GM12878 (cell line): ENCODE data around the gene TTI1. TPM values are rescaled to one million over a fixed set of nuclear protein-coding genes. Genes with fewer than 3 reads are reported as not detected.
A peak's percentile ranks its signal among the peaks of the same experiment; 100 is the strongest.

Experiments
- ATAC-seq: fragments of 200-7000 bp; cut with Tn5 transposase; 3 replicates; pipeline ENCODE4 v1.9.1; 2020; ENCODE audit warnings: mild to moderate bottlenecking, moderate library complexity
- BruUV-seq: library from RNA; stranded (reverse); fragments of 400-500 nt; replicated peaks from 2 replicates; lab custom pipeline; 2021; lab: Mats Ljungman, UMichigan
- CTCF ChIA-PET: fragments of 300-600 bp; sonication (Branson Sonifier 250); formaldehyde crosslinking; extraction: SDS; loops from one replicate; lab custom pipeline; 2021; ENCODE audit warnings: inconsistent platforms; lab: Yijun Ruan, JAX
- POLR2A ChIA-PET: fragments of 350-600 bp; formaldehyde crosslinking; extraction: SDS; loops from one replicate; lab custom pipeline; 2021; ENCODE audit warnings: inconsistent platforms; lab: Charles Lee
- RAD21 ChIA-PET: fragments of 300-600 bp; sonication (Branson Sonifier 250); formaldehyde crosslinking; loops from one replicate; lab custom pipeline; 2023; ENCODE audit warnings: antibody characterized with exemption; ENCODE audit not compliant: unreplicated experiment; lab: Charles Lee
- SMC1A ChIA-PET: fragments of 300-600 bp; sonication (Branson Sonifier 250); formaldehyde crosslinking; loops from one replicate; lab custom pipeline; 2023; ENCODE audit not compliant: unreplicated experiment, uncharacterized antibody; lab: Charles Lee
- DNase-seq: peaks from one replicate; pipeline ENCODE4 v3.0.0-alpha.2; 2011; ENCODE audit warnings: low read depth, low spot score
- FAIRE-seq: peaks from 3 replicates; lab custom pipeline; 2011; peaks lifted over from hg19 to GRCh38; lab: Jason Lieb, UNC
- H2AFZ ChIP-seq: 2 replicates; pipeline ENCODE4 v1.6.0; 2011; ENCODE audit warnings: low read depth, low read length, control low read depth; ENCODE audit not compliant: control insufficient read depth
- H3K27ac ChIP-seq: 2 replicates; pipeline ENCODE4 v1.5.1; 2011; ENCODE audit warnings: control low read depth; ENCODE audit not compliant: control insufficient read depth, insufficient read depth
- H3K27me3 ChIP-seq, 2 experiments: replicated peaks in 1 of 2; 2 replicates each; pipeline versions ENCODE4 v1.6.0 to v1.6.1; 2011; ENCODE audit warnings: low read length in 1 of 2; ENCODE audit not compliant: control insufficient read depth in 2 of 2, insufficient read depth in 2 of 2
- H3K36me3 ChIP-seq, 2 experiments: 2 replicates each; pipeline ENCODE4 v1.5.1; 2011; ENCODE audit warnings: low read length in 1 of 2; ENCODE audit not compliant: control insufficient read depth in 2 of 2, insufficient read depth in 2 of 2
- H3K4me1 ChIP-seq: 2 replicates; pipeline ENCODE4 v1.6.1; 2011; ENCODE audit warnings: mild to moderate bottlenecking, low read length, moderate library complexity, mixed read lengths; ENCODE audit not compliant: control insufficient read depth, insufficient read depth
- H3K4me2 ChIP-seq: 2 replicates; pipeline ENCODE4 v1.6.0; 2011; ENCODE audit warnings: control low read depth; ENCODE audit not compliant: control insufficient read depth, insufficient read depth
- H3K4me3 ChIP-seq: fragments of 200-600 bp; sonication (generic); 2 replicates; pipeline ENCODE4 v1.5.1; 2016
- H3K79me2 ChIP-seq: 2 replicates; pipeline ENCODE4 v1.6.0; 2011; ENCODE audit warnings: low read length; ENCODE audit not compliant: control insufficient read depth, insufficient read depth
- H3K9ac ChIP-seq: 2 replicates; pipeline ENCODE4 v1.8.0; 2011; ENCODE audit warnings: low read length, control low read depth, mixed read lengths; ENCODE audit not compliant: control insufficient read depth, insufficient read depth
- H3K9me3 ChIP-seq: replicated peaks from 3 replicates; pipeline ENCODE4 v1.5.1; 2011; ENCODE audit warnings: mild to moderate bottlenecking, low read length; ENCODE audit not compliant: control insufficient read depth, insufficient read depth
- H4K20me1 ChIP-seq: 2 replicates; pipeline ENCODE4 v1.6.0; 2011; ENCODE audit not compliant: control insufficient read depth, insufficient read depth
- CBX5 ChIP-seq: sonication (generic); IDR thresholded peaks from 2 replicates; pipeline ENCODE4 v1.6.1; 2016; ENCODE audit warnings: low read depth, moderate library complexity, mild to moderate bottlenecking, inconsistent platforms
- CHD1 ChIP-seq: IDR thresholded peaks from 2 replicates; pipeline ENCODE4 v1.6.1; 2012; ENCODE audit warnings: low read depth, low read length, improper control_type of control experiment
- CHD2 ChIP-seq: IDR thresholded peaks from 2 replicates; pipeline ENCODE4 v1.6.1; 2011; ENCODE audit warnings: low read depth, low read length, improper control_type of control experiment, borderline replicate concordance
- HDAC2 ChIP-seq: fragments of 200-600 bp; sonication (generic); IDR thresholded peaks from 2 replicates; pipeline ENCODE4 v1.6.1; 2017
- HDGF ChIP-seq: fragments of 450-650 bp; IDR thresholded peaks from 2 replicates; pipeline ENCODE4 v1.6.1; 2016; ENCODE audit warnings: antibody characterized with exemption
- MYB ChIP-seq: fragments of 150-350 bp; IDR thresholded peaks from 2 replicates; pipeline ENCODE4 v1.6.1; 2014; ENCODE audit warnings: mild to moderate bottlenecking, low read depth, low read length, borderline replicate concordance
- REST ChIP-seq: IDR thresholded peaks from 2 replicates; pipeline ENCODE4 v1.6.1; 2012; ENCODE audit warnings: mild to moderate bottlenecking, low read depth, low read length
- TAF1 ChIP-seq: IDR thresholded peaks from 2 replicates; pipeline ENCODE4 v1.6.1; 2011; ENCODE audit warnings: mild to moderate bottlenecking, low read depth, low read length, borderline replicate concordance
- WGBS: methylation state at CpG from one replicate; pipeline ENCODE4 v1.1.6; 2016; ENCODE audit warnings: low lambda C conversion rate; ENCODE audit not compliant: insufficient replicate concordance, insufficient coverage; ENCODE audit errors: missing lambda C conversion rate; 5-methylcytosine and 5-hydroxymethylcytosine counted together
- in situ Hi-C: fragments of 300-500 bp; cut with MboI; formaldehyde crosslinking; loops from 9 replicates; pipeline ENCODE4 v1.14.3; 2018; ENCODE audit warnings: mixed read lengths
- intact Hi-C: fragments of 100-400 bp; cut with micrococcal nuclease; formaldehyde crosslinking; loops from one replicate; pipeline ENCODE4 v1.14.2; 2022; ENCODE audit not compliant: unreplicated experiment
- polyA plus RNA-seq, 11 experiments: library from polyadenylated mRNA; depleted of rRNA in 4 of 11; unstranded in 6 of 11; stranded (reverse) in 5 of 11; fragments of >200 nt; fragmentation: Nextera tagmentation in 4 of 11; fragmentation: Illumina TruSeq in 1 of 11; extraction: Ambion mirVana in 4 of 11; extraction: Trizol in 1 of 11; gene quantifications; 1 replicate in 1 of 11; 2 replicates in 10 of 11; pipeline versions ENCODE4 v1.2.1 to v1.2.3, GENCODE V29; 2011 to 2016; ENCODE audit warnings: inconsistent platforms in 2 of 11, missing spikeins in 2 of 11, low read depth in 1 of 11
- total RNA-seq, 4 experiments: library from RNA; depleted of rRNA in 3 of 4; stranded (reverse); fragments of >200 nt in 3 of 4; fragmentation: Illumina TruSeq in 1 of 4; extraction: Trizol in 1 of 4; gene quantifications; 2 replicates each; pipeline versions ENCODE4 v1.2.1 to v1.2.3, GENCODE V29; 2013 to 2021

TTI1 gene
- total and polyA plus RNA-seq, 10 of the 15 experiments (the other 5 are each of a cell fraction or from before 2014, with no cell fraction given) = 5.3 to 44.6 (median 24.9) TPM

- no peak for TF ChIP-seq CHD2
These were observed 9.9 kb downstream of the TTI1 start (continued) for GRCh38 chr20:38023181-38024001.

GRCh38 chr20:38021087-38021772, 12.0 kb downstream of the TTI1 start:
- Histone ChIP-seq H3K9me3 (peaks cover 9% of the 10 kb centered on the region; the same call in 2 of the 3 replicates), H3K4me1 (no peaks in the 10 kb centered on the region), H2AFZ (no peak overlapping the region), H3K27me3 (no peaks in the 10 kb centered on the region), H4K20me1 (peaks cover 4% of the 10 kb centered on the region; the same call in 1 of the 2 replicates), H3K36me3 (peaks cover 4% of the 10 kb centered on the region in 2 experiments), H3K79me2 (peaks cover 25% of the 10 kb centered on the region), H3K4me3 (no peak overlapping the region), H3K27ac (no peak overlapping the region), H3K9ac (no peak overlapping the region), H3K4me2 (no peak overlapping the region)
- CTCF ChIA-PET = interaction anchor here (1.0 to 1.4 kb wide), 2 partner anchors 9 to 23 kb away, joined by 4 to 7 read pairs; no protein-coding TSS in a partner anchor
- POLR2A ChIA-PET = no interaction called here
- DNase-seq = no peak
- WGBS = 69% methylated on average over 2 of the region's 2 CpGs
- TF ChIP-seq TAF1 (no peak), HDAC2 (no peak), CHD1 (no peak), MYB (no peak), REST (no peak), CBX5 (no peak), HDGF (no peak)
- intact Hi-C loops = no loop called here
- BruUV-seq = no TSS peak
- RAD21 ChIA-PET = no interaction called here
- in situ Hi-C loops = no loop called here
- peak; percentile 62 for FAIRE-seq
- SMC1A ChIA-PET = interaction anchor here (0.6 to 1.9 kb wide), 5 partner anchors 15 to 315 kb away, joined by 3 to 6 read pairs (median 3); no protein-coding TSS in a partner anchor
- ATAC-seq = no peak
